Immature natural killer cell (primary cell): Measurements from ENCODE around the gene REEP6. TPM values are rescaled to one million over a fixed set of nuclear protein-coding genes. Genes with fewer than 3 reads are reported as not detected.
"Not testable (repeated sequence)": the region's sequence is repeated elsewhere in the genome, so short reads cannot be mapped to it uniquely, and the experiment has no call there.

Source experiments
- DNase-seq, 3 donors: peaks; one replicate each; pipeline ENCODE4 v3.0.0; 2022; ENCODE audit warnings: mixed read lengths in 1 of 3
- H3K27ac Mint-ChIP-seq, 6 donors: one replicate each; pipeline ENCODE4 v1.8.0; 2020; ENCODE audit warnings: mixed read lengths in 6 of 6, mild to moderate bottlenecking in 5 of 6, inconsistent platforms in 4 of 6, moderate library complexity in 3 of 6
- H3K27me3 Mint-ChIP-seq, 3 donors: one replicate each; pipeline ENCODE4 v1.8.0; 2020 to 2021; ENCODE audit warnings: low read depth in 3 of 3, mild to moderate bottlenecking in 3 of 3, mixed read lengths in 3 of 3, moderate library complexity in 3 of 3, inconsistent platforms in 1 of 3
- H3K36me3 Mint-ChIP-seq, 3 donors: one replicate each; pipeline ENCODE4 v1.8.0; 2020; ENCODE audit warnings: mixed read lengths in 3 of 3, inconsistent platforms in 2 of 3, mild to moderate bottlenecking in 2 of 3
- H3K4me1 Mint-ChIP-seq, 2 donors: one replicate each; pipeline ENCODE4 v1.8.0; 2020; ENCODE audit warnings: inconsistent platforms in 2 of 2, mild to moderate bottlenecking in 2 of 2, mixed read lengths in 2 of 2, moderate library complexity in 1 of 2
- H3K4me3 Mint-ChIP-seq, 5 donors: one replicate each; pipeline ENCODE4 v1.8.0; 2020; ENCODE audit warnings: mild to moderate bottlenecking in 5 of 5, mixed read lengths in 5 of 5, inconsistent platforms in 3 of 5, moderate library complexity in 3 of 5
- H3K9me3 Mint-ChIP-seq, 6 donors: one replicate each; pipeline ENCODE4 v1.8.0; 2020; ENCODE audit warnings: mild to moderate bottlenecking in 6 of 6, mixed read lengths in 6 of 6, inconsistent platforms in 4 of 6, moderate library complexity in 3 of 6
- polyA plus RNA-seq, 3 donors: library from polyadenylated mRNA; unstranded; fragments of 300-500 nt; fragmentation: Illumina TruSeq; gene quantifications; one replicate each; pipeline ENCODE4 v1.2.3, GENCODE V29; 2021

The REEP6 gene
- polyA plus RNA-seq, 3 donors from 2014 or later = 4.0 to 7.1 (median 6.4) TPM

DNA sequence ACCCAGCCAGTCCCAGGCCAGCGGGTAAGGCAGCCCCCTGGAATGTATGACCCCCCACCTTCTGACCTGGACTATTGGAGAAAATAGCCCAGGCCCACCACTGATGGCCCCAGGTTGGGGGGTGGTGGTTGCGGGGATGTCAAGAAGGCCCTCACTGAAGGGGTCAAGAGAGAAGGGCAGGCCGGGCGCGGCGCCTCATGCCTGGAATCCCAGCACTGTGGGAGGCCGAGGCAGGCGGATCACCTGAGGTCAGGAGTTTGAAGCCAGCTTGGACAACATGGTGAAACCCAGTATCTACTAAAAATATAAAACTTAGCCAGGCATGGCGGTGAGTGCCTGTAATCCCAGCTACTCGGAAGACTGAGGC lies 23.3 kb downstream of the REEP6 start:
- Mint-ChIP-seq H3K36me3 (no peaks in the 10 kb centered on the region), H3K27me3 (peaks cover 0 to 10% (median 3%) of the 10 kb centered on the region in 3 donors), H3K9me3 (peaks cover 0 to 2% (median 0%) of the 10 kb centered on the region in 6 donors), H3K4me3 (peak overlapping the region in 1 of 5 donors; percentile 27), H3K27ac (no peak overlapping the region), H3K4me1 (peaks cover 0 to 7% of the 10 kb centered on the region in 2 donors)
- no peak for DNase-seq

DNA sequence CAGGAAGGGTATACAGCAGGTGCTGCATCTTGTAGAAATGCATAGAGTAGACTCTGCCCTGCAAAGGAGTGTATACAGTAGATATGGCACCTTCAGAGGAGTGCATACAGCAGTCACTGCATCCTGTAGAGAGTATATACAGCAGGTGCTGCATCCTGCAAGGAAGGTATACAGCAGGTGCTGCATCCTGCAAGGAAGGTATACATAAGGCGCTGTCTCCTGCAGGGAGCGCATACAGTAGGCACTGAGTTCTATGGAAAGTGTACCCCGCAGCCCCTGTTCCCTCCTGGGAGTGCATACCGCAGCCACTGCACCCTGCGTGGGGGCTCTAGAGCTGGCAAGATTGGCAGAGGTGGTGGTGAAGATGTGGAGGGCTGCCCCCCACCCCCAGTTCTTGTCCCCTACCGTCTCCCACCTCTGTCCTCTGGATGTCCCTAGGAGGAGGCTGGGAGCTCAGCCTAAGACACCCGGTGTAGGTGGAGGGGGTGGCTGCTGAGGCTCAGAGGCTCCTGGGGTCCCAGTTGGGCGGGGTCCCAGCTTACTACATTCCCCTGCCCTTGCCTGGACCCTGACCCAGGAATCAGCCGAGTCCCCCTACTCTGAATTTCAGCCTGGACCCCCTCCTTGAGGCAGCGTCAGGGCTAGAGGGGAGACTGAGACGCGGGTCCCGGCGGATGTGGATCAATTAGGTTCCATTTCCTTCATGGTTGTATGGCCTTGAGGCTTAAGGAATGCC lies 24.2 kb downstream of the REEP6 start:
- H3K36me3 Mint-ChIP-seq = no peaks in the 10 kb centered on the region
- H3K4me3 Mint-ChIP-seq = no peak overlapping the region
- peaks cover 0 to 7% of the 10 kb centered on the region in 2 donors for H3K4me1 Mint-ChIP-seq
- peaks cover 0 to 2% (median 0%) of the 10 kb centered on the region in 6 donors for H3K9me3 Mint-ChIP-seq
- H3K27ac Mint-ChIP-seq = no peak overlapping the region
- H3K27me3 Mint-ChIP-seq = peaks cover 0 to 10% (median 3%) of the 10 kb centered on the region in 3 donors
- no peak for DNase-seq

DNA sequence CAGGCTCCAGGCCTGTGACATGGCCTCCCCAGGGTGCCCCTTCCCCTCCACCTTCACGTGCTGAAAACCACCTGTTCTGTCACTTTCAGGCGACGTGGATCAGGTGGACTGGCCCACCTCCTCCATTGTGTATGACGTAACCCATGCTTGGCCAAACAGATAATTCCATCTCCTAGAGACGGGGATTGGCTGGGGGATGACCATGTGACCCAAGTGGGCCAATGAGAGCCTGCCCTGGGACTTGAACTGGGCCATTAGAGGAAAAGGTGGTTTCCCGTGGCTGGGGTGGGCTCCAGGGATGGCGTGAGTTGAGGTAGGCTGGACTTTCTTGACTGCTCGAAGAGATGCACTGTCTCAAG lies 25.4 kb downstream of the REEP6 start:
- no peak overlapping the region for H3K27ac Mint-ChIP-seq
- no peaks in the 10 kb centered on the region for H3K9me3 Mint-ChIP-seq
- peaks cover 0 to 7% of the 10 kb centered on the region in 2 donors for H3K4me1 Mint-ChIP-seq
- H3K36me3 Mint-ChIP-seq = no peaks in the 10 kb centered on the region
- H3K27me3 Mint-ChIP-seq = peaks cover 0 to 6% (median 3%) of the 10 kb centered on the region in 3 donors
- DNase-seq = no peak
- no peak overlapping the region for H3K4me3 Mint-ChIP-seq

DNA sequence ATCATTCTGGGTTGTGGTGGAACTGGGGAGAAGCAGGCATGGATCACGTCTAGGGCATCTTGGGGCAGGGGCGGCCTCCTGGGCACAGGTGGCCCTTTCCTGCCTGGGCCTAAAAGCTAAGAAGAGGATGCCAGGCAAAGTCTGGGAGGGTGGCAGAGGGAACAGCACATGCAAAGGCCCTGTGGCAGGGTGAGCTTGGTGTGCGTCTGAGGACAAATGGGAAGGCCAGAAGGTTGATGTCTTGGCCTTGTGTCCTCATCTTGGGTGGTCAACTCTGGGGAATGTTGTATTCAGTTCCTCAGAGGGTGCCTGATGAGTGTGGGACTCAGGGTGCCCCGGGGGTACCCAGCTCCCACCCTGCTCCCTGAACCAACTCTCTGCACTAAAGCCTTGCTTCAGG lies 27.5 kb downstream of the REEP6 start:
- H3K27ac Mint-ChIP-seq = no peak overlapping the region
- peaks cover 0 to 6% (median 3%) of the 10 kb centered on the region in 3 donors for H3K27me3 Mint-ChIP-seq
- no peaks in the 10 kb centered on the region for H3K4me1 Mint-ChIP-seq
- DNase-seq = no peak
- H3K4me3 Mint-ChIP-seq = no peak overlapping the region
- no peaks in the 10 kb centered on the region for H3K36me3 Mint-ChIP-seq
- no peaks in the 10 kb centered on the region for H3K9me3 Mint-ChIP-seq

DNA sequence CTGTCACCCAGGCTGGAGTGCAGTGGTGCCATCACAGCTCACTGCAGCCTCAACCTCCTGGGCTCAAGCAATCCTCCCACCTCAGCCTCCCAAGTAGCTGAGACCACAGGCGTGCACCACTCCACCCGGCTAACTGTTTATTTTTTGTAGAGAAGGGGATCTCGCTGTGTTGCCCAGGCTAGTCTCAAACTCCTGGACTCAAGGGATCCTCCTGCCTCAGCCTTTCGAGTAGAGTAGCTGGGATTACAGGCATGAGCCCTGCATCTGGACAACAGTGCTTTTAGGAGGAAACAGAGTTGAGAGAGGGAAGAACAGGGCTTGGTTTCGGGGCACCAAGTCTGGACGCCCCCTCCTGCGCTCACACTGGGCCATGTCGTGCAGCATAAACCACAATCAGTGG lies 28.8 kb downstream of the REEP6 start:
- not testable (repeated sequence) for H3K27ac Mint-ChIP-seq, H3K4me1 Mint-ChIP-seq, H3K9me3 Mint-ChIP-seq, H3K4me3 Mint-ChIP-seq, H3K36me3 Mint-ChIP-seq, DNase-seq
- peaks cover 4 to 11% (median 7%) of the 10 kb centered on the region in 3 donors for H3K27me3 Mint-ChIP-seq

DNA sequence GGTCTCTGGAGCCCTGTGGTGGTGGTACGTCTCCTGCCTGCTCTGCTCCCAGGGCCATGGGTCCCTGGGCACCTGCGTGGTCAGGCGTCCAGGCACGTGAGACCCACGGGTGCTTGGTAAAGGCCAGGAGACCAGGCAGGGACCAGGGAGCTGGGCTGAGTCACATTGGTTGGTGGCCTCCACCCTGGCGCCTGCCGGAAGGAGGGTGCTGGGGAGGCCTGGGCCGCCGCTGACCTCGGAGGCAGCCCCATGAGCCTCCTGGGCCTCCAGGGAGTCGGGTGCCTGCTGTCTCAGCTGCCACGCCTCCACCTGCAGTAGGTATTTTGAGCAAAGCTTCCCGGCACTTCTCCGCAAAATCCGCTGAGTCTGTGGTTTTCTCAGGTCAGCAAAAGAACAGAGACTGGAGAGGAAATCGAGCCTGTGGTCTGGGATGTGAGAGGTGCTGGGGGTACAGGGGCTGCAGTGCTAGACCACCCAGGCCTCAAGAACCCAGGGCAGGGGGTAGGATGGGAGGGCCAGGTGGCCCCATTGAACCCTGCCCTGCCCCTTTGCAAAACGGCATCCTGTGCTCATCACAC lies 29.3 kb downstream of the REEP6 start:
- Mint-ChIP-seq H3K27ac (no peak overlapping the region), H3K9me3 (no peaks in the 10 kb centered on the region), H3K36me3 (peaks cover 0 to 6% (median 5%) of the 10 kb centered on the region in 3 donors), H3K4me1 (peaks cover 4 to 8% of the 10 kb centered on the region in 2 donors), H3K27me3 (peaks cover 5 to 12% (median 10%) of the 10 kb centered on the region in 3 donors), H3K4me3 (no peak overlapping the region)
- DNase-seq = no peak

DNA sequence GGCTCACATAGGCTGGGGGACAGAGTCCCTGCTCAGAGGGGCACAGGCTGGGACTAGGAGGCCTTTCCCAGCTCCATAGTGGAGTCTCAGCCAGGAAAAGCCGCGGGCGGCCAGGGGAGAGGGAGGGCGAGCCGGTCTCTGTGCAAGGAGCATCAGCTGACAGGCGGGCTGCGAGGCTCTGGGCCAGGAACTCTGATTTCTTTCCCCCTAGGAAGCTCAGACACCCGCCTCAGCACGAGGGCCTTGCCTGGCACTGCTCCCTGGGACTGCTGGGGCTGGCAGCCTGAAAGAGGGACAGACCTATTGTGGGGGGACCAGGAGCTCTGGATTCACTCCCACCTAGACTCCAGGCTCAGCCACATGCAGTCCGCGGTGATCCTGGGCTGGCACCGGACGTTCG lies 30.7 kb downstream of the REEP6 start:
- DNase-seq = no peak
- H3K27ac Mint-ChIP-seq = no peak overlapping the region
- no peak overlapping the region for H3K4me3 Mint-ChIP-seq
- H3K4me1 Mint-ChIP-seq = peaks cover 4 to 8% of the 10 kb centered on the region in 2 donors
- peaks cover 0 to 6% (median 5%) of the 10 kb centered on the region in 3 donors for H3K36me3 Mint-ChIP-seq
- peaks cover 8 to 12% (median 10%) of the 10 kb centered on the region in 3 donors for H3K27me3 Mint-ChIP-seq
- no peaks in the 10 kb centered on the region for H3K9me3 Mint-ChIP-seq

DNA sequence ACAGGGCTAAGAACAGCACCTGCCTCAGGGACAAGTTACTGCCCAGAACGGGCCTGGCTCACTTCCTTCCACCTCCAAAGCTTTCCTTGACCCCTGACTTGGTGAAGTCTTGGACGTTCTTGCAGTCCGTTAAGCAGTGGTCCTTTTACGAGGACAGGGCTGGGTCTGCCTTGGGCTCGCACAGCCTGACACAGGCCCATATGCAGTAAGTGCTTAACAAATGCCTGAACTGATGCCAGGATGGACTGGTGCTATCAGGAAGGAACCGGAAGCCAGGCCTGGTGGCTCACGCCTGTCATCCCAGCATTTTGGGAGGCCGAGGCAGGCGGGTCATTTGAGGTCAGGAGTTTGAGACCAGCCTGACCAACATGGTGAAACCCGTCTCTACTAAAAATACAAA lies 31.1 kb downstream of the REEP6 start:
- Mint-ChIP-seq H3K27me3 (peaks cover 8 to 11% (median 11%) of the 10 kb centered on the region in 3 donors), H3K4me3 (no peak overlapping the region), H3K4me1 (peaks cover 4 to 8% of the 10 kb centered on the region in 2 donors), H3K36me3 (peaks cover 0 to 6% (median 5%) of the 10 kb centered on the region in 3 donors), H3K9me3 (no peaks in the 10 kb centered on the region), H3K27ac (no peak overlapping the region)
- DNase-seq = no peak

DNA sequence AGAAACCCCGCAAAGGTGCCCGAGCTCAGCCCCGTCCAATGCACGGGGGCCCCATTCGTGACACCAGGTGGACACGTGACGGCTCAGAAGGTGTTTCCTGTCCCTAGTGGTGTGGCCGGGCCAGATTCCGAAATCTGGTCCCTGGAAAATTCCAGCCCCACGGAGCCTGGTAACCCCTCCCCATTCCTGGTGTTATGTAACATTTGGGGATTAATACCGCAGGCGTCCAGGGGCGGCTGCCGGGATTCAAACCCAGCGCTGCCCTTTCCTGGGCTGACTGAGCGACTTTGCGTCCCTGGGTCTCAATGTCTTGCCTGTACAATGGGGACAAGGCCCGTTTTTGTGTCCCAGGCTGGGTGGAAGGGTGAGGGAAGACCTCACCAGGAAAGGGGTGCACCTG lies 31.9 kb downstream of the REEP6 start:
- Mint-ChIP-seq H3K4me3 (no peak overlapping the region), H3K4me1 (peaks cover 4 to 8% of the 10 kb centered on the region in 2 donors), H3K27me3 (peaks cover 9 to 14% (median 11%) of the 10 kb centered on the region in 3 donors), H3K27ac (no peak overlapping the region), H3K36me3 (peaks cover 0 to 6% (median 5%) of the 10 kb centered on the region in 3 donors), H3K9me3 (no peaks in the 10 kb centered on the region)
- DNase-seq = no peak

DNA sequence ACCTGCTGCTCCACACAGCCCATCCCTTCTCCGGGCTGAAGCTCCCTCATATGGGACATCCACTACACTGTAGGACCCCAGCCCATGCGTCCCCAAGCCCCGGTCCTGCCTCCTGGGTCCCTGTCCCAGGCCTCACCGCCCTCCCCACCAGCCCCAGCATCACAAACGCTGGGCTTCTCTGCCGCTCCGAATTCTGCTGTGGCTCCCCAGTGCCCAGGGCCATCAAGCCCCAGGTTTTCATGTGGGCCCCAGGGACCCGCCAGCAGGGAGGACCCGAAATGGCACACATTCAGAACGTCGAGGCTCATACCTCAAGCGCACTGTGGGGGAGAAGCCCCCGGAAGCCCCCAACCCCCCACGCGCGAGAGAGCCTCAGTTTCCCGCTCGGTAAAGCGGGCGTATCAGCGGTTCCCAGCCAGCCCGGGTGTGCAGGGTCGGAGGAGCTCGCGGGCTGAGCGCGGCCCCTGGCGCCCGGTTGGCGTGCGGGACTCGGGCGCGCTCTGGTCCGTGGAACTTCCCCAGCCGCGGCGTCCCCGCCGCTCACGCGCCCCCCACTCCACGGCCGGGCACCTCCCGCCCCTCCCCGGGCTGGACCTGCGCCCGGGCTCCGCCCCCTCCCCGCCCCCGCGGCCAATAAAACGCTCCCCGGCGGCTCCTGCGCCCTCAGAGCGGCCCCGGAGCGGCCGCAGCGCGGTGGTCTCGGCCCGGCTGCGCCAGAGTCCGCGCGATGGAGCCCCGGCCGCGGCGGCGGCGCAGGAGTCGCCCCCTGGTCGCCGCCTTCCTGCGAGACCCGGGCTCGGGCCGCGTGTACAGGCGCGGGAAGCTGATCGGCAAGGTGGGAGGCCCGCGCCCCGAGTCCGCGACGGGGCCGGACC lies 32.7 kb downstream of the REEP6 start, which contains the start of gene PLK5:
TSS of gene PLK5 (plus strand) at position 666 of the 875 bp plus-strand sequence. CDS start 2,920 bp downstream, outside the sequence.
- H3K4me3 Mint-ChIP-seq = peak within 1 kb of the TSS in 3 of 5 donors; percentile 18 to 51 (median 31)
- peaks cover 0 to 6% (median 5%) of the 10 kb centered on the region in 3 donors for H3K36me3 Mint-ChIP-seq
- peaks cover 4 to 8% of the 10 kb centered on the region in 2 donors for H3K4me1 Mint-ChIP-seq
- H3K27me3 Mint-ChIP-seq = peaks cover 9 to 14% (median 11%) of the 10 kb centered on the region in 3 donors
- no peaks in the 10 kb centered on the region for H3K9me3 Mint-ChIP-seq
- no peak for DNase-seq
- no peak within 1 kb of the TSS for H3K27ac Mint-ChIP-seq

DNA sequence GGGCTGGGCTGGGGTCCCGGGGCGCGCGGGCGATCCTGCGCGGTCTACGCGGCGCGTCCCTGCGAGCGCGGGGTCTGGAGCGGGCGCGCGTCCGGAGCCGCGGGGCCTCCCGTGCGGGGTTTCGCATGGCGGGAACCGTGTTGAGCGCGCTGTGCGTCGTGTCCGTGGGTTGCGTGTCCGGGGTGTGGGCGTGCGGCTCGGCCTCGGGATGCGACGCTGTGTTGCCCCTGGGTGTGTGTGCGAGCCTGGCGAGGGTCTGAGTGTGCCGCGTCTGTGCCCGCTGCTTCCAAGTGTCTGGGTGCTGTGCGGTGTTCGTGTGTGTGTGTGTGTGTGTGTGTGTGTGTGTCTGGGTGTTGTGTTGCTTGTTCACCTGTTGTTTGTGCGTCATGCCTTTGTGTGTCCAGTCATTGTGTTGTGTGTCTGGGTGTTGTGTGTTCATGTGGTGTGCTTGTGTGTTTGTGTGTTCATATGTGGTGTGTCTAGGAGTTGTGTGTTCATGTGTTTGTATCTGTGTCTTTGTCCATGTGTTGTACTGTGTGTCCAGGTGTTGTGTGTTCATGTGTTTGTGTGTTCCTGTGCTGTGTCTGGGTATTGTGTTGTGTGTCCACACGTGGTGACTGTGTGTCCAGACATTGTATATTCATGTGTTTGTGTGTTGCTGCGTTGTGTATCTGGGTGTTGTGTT lies 33.4 kb downstream of the REEP6 start:
- Mint-ChIP-seq H3K27ac (no peak overlapping the region), H3K4me1 (peaks cover 4 to 8% of the 10 kb centered on the region in 2 donors), H3K4me3 (peak overlapping the region in 3 of 5 donors; percentile 18 to 51 (median 31)), H3K9me3 (no peaks in the 10 kb centered on the region), H3K27me3 (peaks cover 9 to 12% (median 11%) of the 10 kb centered on the region in 3 donors), H3K36me3 (peaks cover 0 to 6% (median 5%) of the 10 kb centered on the region in 3 donors)
- DNase-seq = no peak

DNA sequence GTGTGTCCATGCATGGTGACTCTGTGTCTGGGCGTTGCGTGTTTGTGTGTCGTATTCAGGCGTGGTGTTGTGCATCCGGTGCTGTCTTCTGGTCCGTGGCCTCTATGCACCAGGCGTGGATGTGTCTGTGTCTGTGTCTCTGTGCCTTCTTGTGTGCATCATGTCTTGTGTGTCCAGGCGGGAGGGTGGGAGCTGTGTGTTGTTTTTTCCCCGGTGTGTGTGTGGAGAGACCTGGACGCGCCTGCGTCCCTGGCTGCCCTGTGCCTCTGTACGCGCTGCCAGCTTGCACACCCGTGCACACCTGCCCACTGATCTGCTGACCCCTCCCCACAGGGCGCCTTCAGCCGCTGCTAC lies 34.0 kb downstream of the REEP6 start:
- DNase-seq = no peak
- Mint-ChIP-seq H3K36me3 (peaks cover 0 to 6% (median 5%) of the 10 kb centered on the region in 3 donors), H3K27me3 (peaks cover 9 to 12% (median 11%) of the 10 kb centered on the region in 3 donors), H3K9me3 (no peaks in the 10 kb centered on the region), H3K27ac (no peak overlapping the region), H3K4me1 (peaks cover 4 to 8% of the 10 kb centered on the region in 2 donors), H3K4me3 (peak overlapping the region in 1 of 5 donors; percentile 51)

DNA sequence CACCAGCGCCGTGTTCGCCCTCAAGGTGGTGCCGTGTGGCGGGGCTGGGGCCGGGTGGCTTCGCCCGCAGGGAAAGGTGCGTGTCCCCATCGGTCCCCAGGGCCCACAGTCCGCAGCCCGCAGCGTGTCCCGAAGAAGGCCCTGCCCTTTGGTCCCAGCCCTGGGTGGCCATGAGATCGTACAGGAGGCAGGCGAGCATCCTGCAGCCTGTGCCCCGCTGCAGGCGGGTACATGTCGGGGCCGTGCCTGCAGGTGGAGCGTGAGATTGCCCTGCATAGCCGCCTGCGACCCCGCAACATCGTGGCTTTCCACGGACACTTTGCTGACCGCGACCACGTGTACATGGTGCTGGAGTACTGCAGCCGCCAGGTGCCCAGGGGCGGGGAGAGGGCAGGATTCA lies 34.4 kb downstream of the REEP6 start:
- Mint-ChIP-seq H3K36me3 (peaks cover 0 to 6% (median 5%) of the 10 kb centered on the region in 3 donors), H3K27ac (no peak overlapping the region), H3K4me3 (no peak overlapping the region), H3K27me3 (peaks cover 9 to 12% (median 11%) of the 10 kb centered on the region in 3 donors), H3K9me3 (no peaks in the 10 kb centered on the region), H3K4me1 (peaks cover 4 to 8% of the 10 kb centered on the region in 2 donors)
- DNase-seq = no peak
